HG02885 (cell line): ENCODE measurements around the gene KPNB1.

Experiments used
- ATAC-seq: cut with Tn5 transposase; IDR thresholded peaks from one replicate; pipeline ENCODE4 v1.9.1; 2021; ENCODE audit warnings: mild to moderate bottlenecking; ENCODE audit not compliant: unreplicated experiment, poor library complexity

KPNB1 gene

GRCh38 chr17:47694581-47695428 is 45.1 kb downstream of the KPNB1 start:
- ATAC-seq, result no peak

GRCh38 chr17:47695429-47696376 is 46.0 kb downstream of the KPNB1 start:
- no peak for ATAC-seq

- no peak for ATAC-seq
These were observed 47.3 kb downstream of the KPNB1 start for GRCh38 chr17:47696717-47697642.

- ATAC-seq, result no peak
These were observed 48.4 kb downstream of the KPNB1 start for GRCh38 chr17:47697906-47698711.

GRCh38 chr17:47698749-47699535 is 49.2 kb downstream of the KPNB1 start:
- no peak for ATAC-seq

GRCh38 chr17:47699536-47699840 is 49.8 kb downstream of the KPNB1 start:
- ATAC-seq, result no peak

- ATAC-seq, result no peak
These were observed 51.0 kb downstream of the KPNB1 start for GRCh38 chr17:47700471-47701449.

GRCh38 chr17:47701608-47702007 is 51.9 kb downstream of the KPNB1 start:
- no peak for ATAC-seq

GRCh38 chr17:47702391-47702995 is 52.8 kb downstream of the KPNB1 start:
- ATAC-seq, result no peak

GRCh38 chr17:47703191-47703591 is 53.5 kb downstream of the KPNB1 start:
- no peak for ATAC-seq

GRCh38 chr17:47703671-47704070 is 54.0 kb downstream of the KPNB1 start:
- ATAC-seq, result no peak

GRCh38 chr17:47704116-47704515 is 54.4 kb downstream of the KPNB1 start:
- no peak for ATAC-seq

GRCh38 chr17:47704736-47705135 is 55.0 kb downstream of the KPNB1 start:
- ATAC-seq, result no peak

GRCh38 chr17:47705536-47706530 is 56.1 kb downstream of the KPNB1 start:
- no peak for ATAC-seq

GRCh38 chr17:47707056-47707804 is 57.5 kb downstream of the KPNB1 start:
- no peak for ATAC-seq
